Keratinocyte (primary cell): ENCODE data around the gene CTNNA3. TPM values are rescaled to one million over a fixed set of nuclear protein-coding genes. Genes with fewer than 3 reads are reported as not detected.

Experiments
- DNase-seq: peaks from one replicate; pipeline ENCODE4 v3.0.0-alpha.2; 2011; ENCODE audit warnings: low read depth, missing footprints, low spot score
- FAIRE-seq: peaks from 2 replicates; lab custom pipeline; 2011; peaks lifted over from hg19 to GRCh38; lab: Jason Lieb, UNC
- H2AFZ ChIP-seq: 2 replicates; pipeline ENCODE4 v1.6.0; 2012; ENCODE audit warnings: low read length, control low read depth, inconsistent platforms; ENCODE audit not compliant: control insufficient read depth
- H3K27ac ChIP-seq: 2 replicates; pipeline ENCODE4 v1.5.1; 2011; ENCODE audit warnings: low read length; ENCODE audit not compliant: control insufficient read depth, insufficient read depth
- H3K27me3 ChIP-seq: 3 replicates; pipeline ENCODE4 v1.6.0; 2011; ENCODE audit warnings: low read length; ENCODE audit not compliant: control insufficient read depth, insufficient read depth; ENCODE audit errors: extremely low read depth
- H3K36me3 ChIP-seq, 2 experiments: 2 replicates in 1 of 2; 3 replicates in 1 of 2; pipeline ENCODE4 v1.5.1; 2011; ENCODE audit warnings: low read length in 2 of 2, mild to moderate bottlenecking in 1 of 2; ENCODE audit not compliant: control insufficient read depth in 2 of 2, insufficient read depth in 2 of 2; ENCODE audit errors: extremely low read depth in 1 of 2
- H3K4me1 ChIP-seq: 3 replicates; pipeline ENCODE4 v1.5.1; 2011; ENCODE audit warnings: low read length; ENCODE audit not compliant: control insufficient read depth, insufficient read depth; ENCODE audit errors: extremely low read depth
- H3K4me2 ChIP-seq: 3 replicates; pipeline ENCODE4 v1.6.0; 2011; ENCODE audit warnings: low read depth, low read length; ENCODE audit not compliant: control insufficient read depth, insufficient read depth; ENCODE audit errors: extremely low read depth
- H3K4me3 ChIP-seq, 3 experiments: fragments of 200-600 bp in 1 of 3; sonication (generic) in 1 of 3; 2 replicates in 2 of 3; 3 replicates in 1 of 3; pipeline ENCODE4 v1.5.1; 2011 to 2016; ENCODE audit warnings: low read length in 3 of 3, mild to moderate bottlenecking in 3 of 3, control low read depth in 2 of 3, inconsistent platforms in 1 of 3, low read depth in 1 of 3, mixed read lengths in 1 of 3, mixed run types in 1 of 3, moderate library complexity in 1 of 3; ENCODE audit not compliant: control insufficient read depth in 2 of 3, insufficient read depth in 2 of 3; ENCODE audit errors: extremely low read depth in 1 of 3
- H3K79me2 ChIP-seq: 2 replicates; pipeline ENCODE4 v1.6.0; 2012; ENCODE audit warnings: low read length; ENCODE audit not compliant: control insufficient read depth, insufficient read depth
- H3K9ac ChIP-seq: 3 replicates; pipeline ENCODE4 v1.6.0; 2011; ENCODE audit warnings: low read length; ENCODE audit not compliant: control insufficient read depth, insufficient read depth; ENCODE audit errors: extremely low read depth
- H3K9me1 ChIP-seq: 3 replicates; pipeline ENCODE4 v1.6.0; 2011; ENCODE audit warnings: low read length; ENCODE audit not compliant: control insufficient read depth, insufficient read depth; ENCODE audit errors: extremely low read depth
- H3K9me3 ChIP-seq: 2 replicates; pipeline ENCODE4 v1.5.1; 2012; ENCODE audit warnings: low read depth, low read length; ENCODE audit not compliant: control insufficient read depth
- H4K20me1 ChIP-seq: 3 replicates; pipeline ENCODE4 v1.6.0; 2011; ENCODE audit warnings: low read length; ENCODE audit not compliant: control insufficient read depth, insufficient read depth; ENCODE audit errors: extremely low read depth
- CTCF ChIP-seq, 3 experiments: IDR thresholded peaks in 1 of 3; conservative IDR thresholded peaks in 1 of 3; optimal IDR thresholded peaks in 1 of 3; 2 replicates in 2 of 3; 3 replicates in 1 of 3; pipeline versions ENCODE3 to v1.5.1; 2011; ENCODE audit warnings: low read length in 3 of 3, mild to moderate bottlenecking in 3 of 3, moderate library complexity in 2 of 3, control low read depth in 1 of 3, inconsistent platforms in 1 of 3; ENCODE audit not compliant: insufficient read depth in 2 of 3; ENCODE audit errors: extremely low read depth in 1 of 3
- EZH2 ChIP-seq: IDR thresholded peaks from one replicate; pipeline ENCODE4 v1.6.1; 2012; ENCODE audit warnings: inconsistent platforms, mild to moderate bottlenecking, low read length, moderate library complexity
- dilution Hi-C: fragments of 300-500 bp; cut with MboI; formaldehyde crosslinking; loops from one replicate; pipeline ENCODE4 v1.7.0; 2020; ENCODE audit warnings: low sequenced_read_pairs; ENCODE audit not compliant: extremely low pct_ligation_motif_present
- polyA plus RNA-seq, 5 experiments: library from polyadenylated mRNA; depleted of rRNA in 3 of 5; stranded (reverse) in 3 of 5; stranded (forward) in 1 of 5; unstranded in 1 of 5; fragments of >200 nt; gene quantifications; 1 replicate in 1 of 5; 2 replicates in 3 of 5; 3 replicates in 1 of 5; pipeline versions ENCODE4 v1.2.1 to v1.2.3, GENCODE V29; 2011 to 2012; ENCODE audit warnings: missing spikeins in 2 of 5, low read depth in 1 of 5, low replicate concordance in 1 of 5

Gene CTNNA3
- polyA plus RNA-seq, 1 donor (not counting 4 experiments of a cell fraction or from before 2014, with no cell fraction given): 0.01 TPM

- Histone ChIP-seq H3K27ac (no peak overlapping the region), H4K20me1 (no peaks in the 10 kb centered on the region), H3K4me1 (no peaks in the 10 kb centered on the region), H3K27me3 (no peaks in the 10 kb centered on the region), H3K79me2 (no peaks in the 10 kb centered on the region), H3K36me3 (no peaks in the 10 kb centered on the region), H3K9ac (no peak overlapping the region), H2AFZ (no peak overlapping the region), H3K9me1 (no peaks in the 10 kb centered on the region), H3K4me2 (no peak overlapping the region), H3K9me3 (no peaks in the 10 kb centered on the region), H3K4me3 (no peak overlapping the region)
- TF ChIP-seq EZH2: no peak
- TF ChIP-seq CTCF (optimal IDR thresholded peaks at IDR 0.05 in 1 of 3, IDR thresholded peaks at IDR 0.05 in 1 of 3, conservative IDR thresholded peaks at IDR 0.05 in 1 of 3; ENCODE audit: extremely low read depth in 1 of 3, insufficient read depth in 2 of 3, low read length in 3 of 3): no peak
- DNase-seq: no peak
- dilution Hi-C loops: no loop called here
- no peak for FAIRE-seq
These were observed 1070.0 kb downstream of the CTNNA3 start for GRCh38 chr10:66625709-66626590.

GRCh38 chr10:66622050-66622449, 1073.9 kb downstream of the CTNNA3 start:
- no peaks in the 10 kb centered on the region for H3K27me3 ChIP-seq
- no peak for FAIRE-seq
- no peak overlapping the region for H2AFZ ChIP-seq
- H3K9me3 ChIP-seq: no peaks in the 10 kb centered on the region
- H3K4me3 ChIP-seq: no peak overlapping the region
- no peaks in the 10 kb centered on the region for H3K9me1 ChIP-seq
- dilution Hi-C loops: no loop called here
- no peaks in the 10 kb centered on the region for H3K4me1 ChIP-seq
- no peaks in the 10 kb centered on the region for H3K79me2 ChIP-seq
- H3K27ac ChIP-seq: no peak overlapping the region
- H3K9ac ChIP-seq: no peak overlapping the region
- H3K4me2 ChIP-seq: no peak overlapping the region
- no peak for DNase-seq
- no peaks in the 10 kb centered on the region for H3K36me3 ChIP-seq
- TF ChIP-seq EZH2 (no peak), CTCF (optimal IDR thresholded peaks at IDR 0.05 in 1 of 3, IDR thresholded peaks at IDR 0.05 in 1 of 3, conservative IDR thresholded peaks at IDR 0.05 in 1 of 3; ENCODE audit: extremely low read depth in 1 of 3, insufficient read depth in 2 of 3, low read length in 3 of 3) (no peak)
- H4K20me1 ChIP-seq: no peaks in the 10 kb centered on the region
